ENCODE measurements around the gene NF1. TPM values are rescaled to one million over a fixed set of nuclear protein-coding genes. Genes with fewer than 3 reads are reported as not detected.

The NF1 gene
- total RNA-seq, 1 donor from 2014 or later, result 30.0 TPM

- H3K27me3 Mint-ChIP-seq (ENCODE audit: insufficient read depth), result peaks cover 57% of the 10 kb centered on the region
- peaks cover 2% of the 10 kb centered on the region for H3K36me3 Mint-ChIP-seq (ENCODE audit: low read depth)
- intact Hi-C loops (cut with micrococcal nuclease), result no loop called here
- no peaks in the 10 kb centered on the region for H3K9me3 Mint-ChIP-seq
- peak; percentile 34 for DNase-seq (ENCODE audit: low spot score)
- no peak overlapping the region for H3K27ac Mint-ChIP-seq
- peak overlapping the region; percentile 25 for H3K4me3 Mint-ChIP-seq
- peaks cover 6% of the 10 kb centered on the region for H3K4me1 Mint-ChIP-seq (ENCODE audit: low read depth)
Observed at GRCh38 chr17:31394544-31394943, 299.8 kb downstream of the NF1 start.

GRCh38 chr17:31397256-31397939 is 302.6 kb downstream of the NF1 start:
- Mint-ChIP-seq H3K9me3 (no peaks in the 10 kb centered on the region), H3K27me3 (ENCODE audit: insufficient read depth) (peaks cover 39% of the 10 kb centered on the region), H3K4me1 (ENCODE audit: low read depth) (no peaks in the 10 kb centered on the region), H3K36me3 (ENCODE audit: low read depth) (no peaks in the 10 kb centered on the region), H3K4me3 (no peak overlapping the region), H3K27ac (no peak overlapping the region)
- intact Hi-C loops (cut with micrococcal nuclease), result no loop called here
- no peak for DNase-seq (ENCODE audit: low spot score)

GRCh38 chr17:31398381-31399311 is 303.9 kb downstream of the NF1 start:
- no peak for DNase-seq (ENCODE audit: low spot score)

GRCh38 chr17:31400481-31400950 is 305.7 kb downstream of the NF1 start:
- Mint-ChIP-seq H3K4me1 (ENCODE audit: low read depth) (no peaks in the 10 kb centered on the region), H3K27me3 (ENCODE audit: insufficient read depth) (peaks cover 15% of the 10 kb centered on the region), H3K27ac (no peak overlapping the region), H3K9me3 (no peaks in the 10 kb centered on the region), H3K36me3 (ENCODE audit: low read depth) (no peaks in the 10 kb centered on the region), H3K4me3 (no peak overlapping the region)
- no peak for DNase-seq (ENCODE audit: low spot score)
- intact Hi-C loops (cut with micrococcal nuclease), result no loop called here

More at GRCh38 chr17:31398381-31399311, 303.9 kb downstream of the NF1 start:
- no peaks in the 10 kb centered on the region for H3K36me3 Mint-ChIP-seq (ENCODE audit: low read depth)
- H3K9me3 Mint-ChIP-seq, result no peaks in the 10 kb centered on the region
- no peak overlapping the region for H3K4me3 Mint-ChIP-seq
- H3K27ac Mint-ChIP-seq, result no peak overlapping the region
- H3K4me1 Mint-ChIP-seq (ENCODE audit: low read depth), result no peaks in the 10 kb centered on the region
- intact Hi-C loops (cut with micrococcal nuclease), result no loop called here
- H3K27me3 Mint-ChIP-seq (ENCODE audit: insufficient read depth), result peaks cover 27% of the 10 kb centered on the region

GRCh38 chr17:31401456-31402254 is 306.9 kb downstream of the NF1 start:
- H3K9me3 Mint-ChIP-seq, result no peaks in the 10 kb centered on the region

GRCh38 chr17:31404028-31404949 is 309.5 kb downstream of the NF1 start:
- H3K27me3 Mint-ChIP-seq (ENCODE audit: insufficient read depth), result peaks cover 13% of the 10 kb centered on the region
- no peaks in the 10 kb centered on the region for H3K36me3 Mint-ChIP-seq (ENCODE audit: low read depth)
- intact Hi-C loops (cut with micrococcal nuclease), result no loop called here
- DNase-seq (ENCODE audit: low spot score), result no peak
- no peak overlapping the region for H3K4me3 Mint-ChIP-seq
- H3K4me1 Mint-ChIP-seq (ENCODE audit: low read depth), result no peaks in the 10 kb centered on the region
- no peaks in the 10 kb centered on the region for H3K9me3 Mint-ChIP-seq
- no peak overlapping the region for H3K27ac Mint-ChIP-seq

More at GRCh38 chr17:31401456-31402254, 306.9 kb downstream of the NF1 start:
- no peaks in the 10 kb centered on the region for H3K36me3 Mint-ChIP-seq (ENCODE audit: low read depth)
- intact Hi-C loops (cut with micrococcal nuclease), result no loop called here
- H3K27me3 Mint-ChIP-seq (ENCODE audit: insufficient read depth), result peaks cover 5% of the 10 kb centered on the region
- H3K4me3 Mint-ChIP-seq, result no peak overlapping the region
- no peaks in the 10 kb centered on the region for H3K4me1 Mint-ChIP-seq (ENCODE audit: low read depth)
- no peak overlapping the region for H3K27ac Mint-ChIP-seq
- no peak for DNase-seq (ENCODE audit: low spot score)

- Mint-ChIP-seq H3K9me3 (no peaks in the 10 kb centered on the region), H3K27ac (no peak overlapping the region), H3K27me3 (ENCODE audit: insufficient read depth) (peaks cover 14% of the 10 kb centered on the region), H3K36me3 (ENCODE audit: low read depth) (no peaks in the 10 kb centered on the region), H3K4me3 (no peak overlapping the region), H3K4me1 (ENCODE audit: low read depth) (no peaks in the 10 kb centered on the region)
- DNase-seq (ENCODE audit: low spot score), result no peak
- intact Hi-C loops (cut with micrococcal nuclease), result no loop called here
Observed at GRCh38 chr17:31405890-31406371, 311.2 kb downstream of the NF1 start.

- H3K27ac Mint-ChIP-seq, result no peak overlapping the region
- DNase-seq (ENCODE audit: low spot score), result no peak
- H3K4me3 Mint-ChIP-seq, result no peak overlapping the region
- H3K36me3 Mint-ChIP-seq (ENCODE audit: low read depth), result no peaks in the 10 kb centered on the region
- H3K4me1 Mint-ChIP-seq (ENCODE audit: low read depth), result no peaks in the 10 kb centered on the region
- no peaks in the 10 kb centered on the region for H3K9me3 Mint-ChIP-seq
- intact Hi-C loops (cut with micrococcal nuclease), result no loop called here
- peaks cover 14% of the 10 kb centered on the region for H3K27me3 Mint-ChIP-seq (ENCODE audit: insufficient read depth)
Observed at GRCh38 chr17:31408586-31408985, 313.8 kb downstream of the NF1 start.

GRCh38 chr17:31411707-31412285 is 317.0 kb downstream of the NF1 start:
- Mint-ChIP-seq H3K27me3 (ENCODE audit: insufficient read depth) (peaks cover 14% of the 10 kb centered on the region), H3K27ac (no peak overlapping the region), H3K4me3 (no peak overlapping the region), H3K36me3 (ENCODE audit: low read depth) (no peaks in the 10 kb centered on the region), H3K9me3 (no peaks in the 10 kb centered on the region), H3K4me1 (ENCODE audit: low read depth) (no peaks in the 10 kb centered on the region)
- intact Hi-C loops (cut with micrococcal nuclease), result no loop called here
- no peak for DNase-seq (ENCODE audit: low spot score)

- Mint-ChIP-seq H3K27me3 (ENCODE audit: insufficient read depth) (peaks cover 11% of the 10 kb centered on the region), H3K27ac (no peak overlapping the region), H3K36me3 (ENCODE audit: low read depth) (no peaks in the 10 kb centered on the region), H3K4me3 (no peak overlapping the region), H3K9me3 (no peaks in the 10 kb centered on the region), H3K4me1 (ENCODE audit: low read depth) (no peaks in the 10 kb centered on the region)
- no peak for DNase-seq (ENCODE audit: low spot score)
- intact Hi-C loops (cut with micrococcal nuclease), result no loop called here
Observed at GRCh38 chr17:31412511-31412910, 317.7 kb downstream of the NF1 start.

- Mint-ChIP-seq H3K4me1 (ENCODE audit: low read depth) (no peaks in the 10 kb centered on the region), H3K36me3 (ENCODE audit: low read depth) (no peaks in the 10 kb centered on the region), H3K4me3 (no peak overlapping the region), H3K27ac (no peak overlapping the region), H3K27me3 (ENCODE audit: insufficient read depth) (peaks cover 8% of the 10 kb centered on the region), H3K9me3 (no peaks in the 10 kb centered on the region)
- no peak for DNase-seq (ENCODE audit: low spot score)
- intact Hi-C loops (cut with micrococcal nuclease), result no loop called here
Observed at GRCh38 chr17:31413081-31413799, 318.5 kb downstream of the NF1 start.
